ELF-1 (cell line): ENCODE results near the gene RBBP8NL.

ENCODE experiments used
- DNase-seq: peaks from one replicate; pipeline ENCODE4 v3.0.0-alpha.2; 2016; ENCODE audit warnings: low read depth, low spot score

The RBBP8NL gene

DNA sequence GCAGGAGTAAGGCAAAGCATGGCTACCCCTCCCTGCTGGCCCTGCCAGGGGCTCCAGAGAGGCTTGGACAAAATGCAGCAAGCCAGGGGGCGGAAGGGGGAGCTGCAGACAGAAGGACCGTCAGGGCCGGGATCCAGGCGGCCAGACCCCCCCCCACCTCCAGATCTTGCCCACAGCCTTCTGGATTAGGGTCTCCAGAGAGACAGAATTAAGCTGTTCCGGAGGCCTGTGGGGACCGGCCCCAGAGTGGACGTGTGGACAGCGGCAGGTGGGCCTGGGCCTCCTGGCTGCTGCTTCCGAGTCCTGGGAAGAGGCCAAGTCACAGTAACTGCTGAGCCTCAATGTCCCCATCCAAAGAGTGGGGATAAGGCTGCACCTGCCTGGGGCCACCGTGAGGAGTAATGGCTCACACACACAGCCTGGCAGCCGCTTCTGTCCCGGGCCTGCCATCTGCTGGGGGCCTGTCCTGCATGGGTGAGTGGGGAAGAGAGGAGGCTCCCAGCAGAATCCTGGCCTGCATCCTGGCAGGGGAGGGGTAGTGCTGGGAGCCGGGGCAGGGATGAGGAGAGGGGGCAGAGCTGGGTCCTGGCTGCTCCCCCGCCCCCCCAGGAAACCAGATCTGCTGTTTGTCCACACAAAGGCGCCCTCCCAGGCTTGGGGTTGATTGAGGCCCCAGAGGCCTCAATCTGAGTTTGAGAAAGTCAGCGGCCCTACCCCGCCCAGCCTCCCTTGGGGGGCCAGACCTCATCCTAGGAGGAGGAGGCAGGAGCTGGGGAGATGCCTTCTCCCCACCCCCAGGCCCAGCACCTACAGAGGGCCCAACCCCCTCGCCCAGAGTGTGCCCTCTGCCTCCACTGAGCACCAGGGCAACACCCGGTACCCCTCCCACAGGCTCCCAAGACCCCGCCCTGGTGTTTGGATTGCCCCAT, 64.1 kb downstream of the RBBP8NL start:
- peak; percentile 42 for DNase-seq

DNA sequence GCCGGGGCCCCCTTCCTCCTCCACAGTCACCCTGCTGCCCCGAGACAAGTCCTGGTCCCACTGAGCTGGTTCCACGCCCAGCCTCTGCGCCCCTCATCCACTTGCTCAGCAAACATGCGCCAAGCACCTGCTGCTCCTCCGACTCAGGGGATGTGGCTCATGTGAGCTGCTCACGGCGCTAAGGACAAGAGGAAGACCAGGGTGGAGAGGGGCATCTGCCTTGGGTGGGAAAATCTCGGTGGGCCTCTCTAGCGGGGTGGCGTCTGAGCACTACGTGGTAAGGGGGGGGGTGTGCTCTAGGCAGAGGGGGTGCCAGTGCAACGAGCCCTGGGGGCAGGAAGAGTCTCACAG, 64.8 kb downstream of the RBBP8NL start:
- DNase-seq: no peak

DNA sequence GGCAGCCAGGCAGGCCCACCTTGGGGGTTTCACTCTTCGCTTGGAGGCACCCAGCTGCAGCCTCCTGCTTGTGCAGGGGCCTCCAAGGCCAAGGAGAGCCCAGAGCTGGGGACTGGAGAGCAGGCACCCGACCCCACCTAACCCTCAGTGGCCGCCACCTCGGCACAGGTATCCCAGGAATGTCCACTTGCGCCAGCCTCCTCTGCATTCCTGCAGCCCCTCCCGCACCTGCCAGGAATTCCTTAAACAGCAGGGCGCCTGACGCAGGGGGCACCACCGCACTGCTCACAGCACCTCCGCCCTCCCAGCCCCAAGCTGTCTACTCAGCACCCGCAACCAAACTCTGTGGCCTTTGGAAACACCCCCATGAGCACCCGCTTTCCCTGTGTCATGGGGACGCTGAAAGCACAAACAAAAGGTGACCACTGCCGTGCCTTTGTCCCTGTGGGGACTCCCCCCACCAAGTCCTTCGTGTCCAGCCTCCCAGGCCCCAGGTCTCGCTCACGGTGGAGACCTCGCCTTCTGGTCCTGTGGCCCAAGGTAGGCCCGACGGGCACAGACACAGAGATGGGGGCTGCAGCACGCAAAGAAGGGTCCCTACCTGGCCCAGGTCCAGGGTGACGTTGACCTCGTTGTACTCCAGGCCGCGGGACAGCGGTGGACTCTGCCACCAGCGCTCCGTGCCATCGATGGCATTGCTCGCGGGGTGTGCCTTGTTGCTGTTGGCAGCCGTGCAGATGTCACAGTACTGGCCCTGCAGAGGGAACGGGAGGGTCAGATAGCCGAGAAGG, 65.3 kb downstream of the RBBP8NL start:
- DNase-seq: peak; percentile 95

- peak; percentile 65 for DNase-seq
Measured at GRCh38 chr20:62360854-62361798, 66.2 kb downstream of the RBBP8NL start.
